Ramos (cell line): ENCODE data around the gene PTCHD1.

Source experiments
- in situ Hi-C: fragments of 300-500 bp; cut with MboI; formaldehyde crosslinking; loops from one replicate; pipeline ENCODE4 v1.14.3; 2022; ENCODE audit warnings: low sequenced_read_pairs; ENCODE audit not compliant: unreplicated experiment

Gene PTCHD1

GRCh38 chrX:23390979-23391378, 56.3 kb downstream of the PTCHD1 start:
- in situ Hi-C loops = no loop called here

DNA sequence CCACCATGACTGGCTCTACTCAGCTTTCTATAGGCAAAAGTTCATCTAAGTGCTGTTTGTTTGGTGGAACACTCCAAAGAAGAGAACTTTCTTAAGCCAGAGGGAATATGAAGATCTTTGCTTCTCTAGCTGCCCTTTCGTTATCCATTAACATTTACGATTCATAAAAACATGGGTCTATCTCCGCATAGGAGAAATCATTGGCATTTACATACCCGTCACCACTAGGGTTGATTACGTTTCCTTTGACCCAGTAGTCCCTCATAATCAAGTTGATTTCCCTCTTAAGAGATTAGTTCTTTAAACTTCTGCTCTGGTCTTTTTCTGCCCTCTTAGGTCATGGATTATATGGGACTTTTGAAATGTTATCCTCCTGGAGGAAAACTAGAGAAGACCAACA, 57.5 kb downstream of the PTCHD1 start:
- in situ Hi-C loops = no loop called here

DNA sequence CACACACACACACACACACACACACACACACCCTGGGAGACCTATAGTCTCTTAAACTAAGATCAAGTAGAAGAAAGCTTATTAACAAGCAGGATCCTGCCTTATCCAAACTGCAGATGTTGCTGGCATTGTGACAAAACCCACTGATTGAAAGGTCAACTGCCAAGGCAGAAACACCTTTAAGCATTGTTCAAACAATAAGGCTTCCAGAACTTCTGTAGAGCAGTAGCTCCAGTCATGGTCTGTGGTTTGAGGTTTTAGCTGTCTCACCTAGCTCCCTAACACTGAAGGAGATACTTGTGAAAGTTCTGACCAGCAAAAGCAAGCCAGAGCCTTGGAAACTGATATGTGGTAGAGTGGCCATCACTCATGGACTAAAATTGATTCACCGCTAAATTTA, 59.8 kb downstream of the PTCHD1 start:
- in situ Hi-C loops = no loop called here

DNA sequence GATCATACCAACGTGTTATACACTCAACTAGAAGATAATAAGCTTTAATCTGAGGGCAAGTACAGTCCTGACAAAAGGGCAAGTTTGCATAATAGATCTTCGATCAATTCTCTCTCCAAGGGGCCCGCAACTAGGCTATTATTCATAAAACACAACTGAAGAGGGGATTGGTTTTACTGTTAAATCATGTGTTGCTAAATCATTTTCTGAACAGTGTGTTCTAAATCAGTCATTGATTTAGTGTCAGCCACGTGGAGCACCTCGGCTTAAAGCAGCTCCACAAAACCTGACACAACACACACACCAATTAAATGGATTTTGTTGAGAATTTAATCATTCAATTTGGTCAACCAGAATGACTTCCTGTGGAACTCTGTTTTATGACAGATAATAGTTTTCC, 61.6 kb downstream of the PTCHD1 start:
- in situ Hi-C loops = no loop called here

DNA sequence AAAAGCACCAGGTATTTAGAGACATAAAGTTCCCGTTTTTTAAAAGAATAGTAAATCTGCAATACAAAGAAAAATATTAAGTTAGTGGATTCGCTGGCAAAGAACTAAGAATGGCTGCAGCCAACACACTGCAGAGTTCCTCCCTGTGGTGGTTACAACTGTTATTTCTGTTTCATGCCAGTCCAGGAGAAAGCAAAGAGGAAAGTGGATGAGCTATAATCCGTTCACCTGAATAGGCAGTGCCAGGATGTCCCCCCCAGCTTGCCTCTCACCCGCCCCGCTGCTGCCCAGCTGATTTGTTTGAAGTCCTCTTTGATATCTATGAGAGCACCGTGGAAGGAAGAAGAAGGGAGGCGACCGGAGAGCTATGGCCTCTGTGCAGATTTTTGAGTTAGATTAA, 63.9 kb downstream of the PTCHD1 start:
- in situ Hi-C loops = no loop called here

DNA sequence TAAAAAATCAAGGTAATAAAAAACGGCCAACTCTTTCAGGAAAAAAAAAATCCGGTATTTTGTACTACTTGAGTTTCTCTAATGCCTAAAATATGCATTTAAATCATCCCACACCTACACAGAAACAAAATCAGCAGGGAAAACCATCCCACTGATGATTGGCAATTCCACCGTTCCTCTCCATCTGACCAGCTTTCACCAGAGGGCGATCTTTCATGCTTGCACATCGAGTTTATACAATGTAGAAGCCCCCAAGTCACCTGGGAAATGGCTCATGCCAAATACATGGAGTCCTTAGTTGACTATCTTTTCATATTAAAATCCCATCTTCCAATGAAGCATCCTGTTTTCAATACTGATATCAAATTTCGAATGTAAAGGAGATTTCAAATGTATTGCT, 69.2 kb downstream of the PTCHD1 start:
- in situ Hi-C loops = no loop called here

DNA sequence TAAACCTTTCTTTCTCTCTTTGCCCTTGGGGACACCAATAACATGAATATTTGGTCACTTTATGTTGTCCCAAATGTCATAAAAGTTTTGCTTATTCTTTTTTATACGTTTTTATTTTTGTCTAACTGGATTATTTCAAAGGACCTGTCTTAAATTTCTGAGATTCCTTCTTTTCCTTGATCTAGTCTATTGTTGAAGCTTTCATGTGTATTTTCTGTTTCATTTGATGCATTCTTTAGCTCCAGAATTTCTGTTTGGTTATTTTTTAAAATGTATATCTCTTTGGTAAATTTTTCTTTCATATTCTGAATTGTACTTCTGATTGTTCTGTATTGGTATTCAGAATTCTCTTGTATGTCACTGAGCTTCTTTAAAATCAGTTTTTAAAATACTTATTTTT, 88.3 kb downstream of the PTCHD1 start:
- in situ Hi-C loops = no loop called here

GRCh38 chrX:23434356-23434884, 99.8 kb downstream of the PTCHD1 start:
- in situ Hi-C loops = no loop called here

GRCh38 chrX:23435108-23435507, 100.5 kb downstream of the PTCHD1 start:
- in situ Hi-C loops = no loop called here

DNA sequence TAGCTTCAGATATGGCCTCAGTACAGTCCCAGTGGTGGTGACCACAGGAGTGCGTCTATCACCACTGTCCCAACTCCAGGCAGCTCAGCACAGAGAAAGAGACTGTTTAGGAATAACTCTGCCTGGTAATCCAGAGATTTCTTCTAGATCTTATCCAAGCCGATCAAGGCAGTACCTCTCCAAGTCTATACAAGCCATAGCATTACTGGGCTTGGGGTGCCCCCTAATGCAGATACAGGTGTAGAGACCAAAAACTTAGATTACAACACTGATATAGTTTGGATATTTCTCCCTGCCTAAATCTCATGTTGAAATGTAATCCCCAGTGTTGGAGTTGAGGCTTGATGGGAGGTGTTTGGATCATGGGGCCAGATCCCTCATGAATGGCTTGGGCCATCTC, 100.9 kb downstream of the PTCHD1 start:
- in situ Hi-C loops = no loop called here

DNA sequence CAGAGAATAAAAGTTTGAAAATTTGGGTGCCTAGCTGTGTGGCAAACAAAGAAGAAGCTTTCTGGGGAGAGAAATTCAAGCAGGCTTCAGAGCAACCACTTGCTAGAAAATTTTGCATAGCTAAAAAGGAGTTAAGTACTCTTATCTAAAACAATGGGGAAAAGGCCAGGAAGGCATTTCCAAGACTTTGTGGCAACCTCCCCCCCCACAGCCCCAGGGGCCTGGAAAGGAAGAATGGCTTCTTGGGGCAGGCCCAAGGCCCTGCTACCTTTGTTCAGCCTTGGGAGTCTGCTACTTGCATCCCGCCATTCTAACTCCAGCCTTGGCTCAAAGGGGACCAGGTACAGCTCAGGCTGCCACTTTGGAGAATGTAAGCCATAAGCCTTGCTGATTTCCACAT, 102.2 kb downstream of the PTCHD1 start:
- in situ Hi-C loops = no loop called here

DNA sequence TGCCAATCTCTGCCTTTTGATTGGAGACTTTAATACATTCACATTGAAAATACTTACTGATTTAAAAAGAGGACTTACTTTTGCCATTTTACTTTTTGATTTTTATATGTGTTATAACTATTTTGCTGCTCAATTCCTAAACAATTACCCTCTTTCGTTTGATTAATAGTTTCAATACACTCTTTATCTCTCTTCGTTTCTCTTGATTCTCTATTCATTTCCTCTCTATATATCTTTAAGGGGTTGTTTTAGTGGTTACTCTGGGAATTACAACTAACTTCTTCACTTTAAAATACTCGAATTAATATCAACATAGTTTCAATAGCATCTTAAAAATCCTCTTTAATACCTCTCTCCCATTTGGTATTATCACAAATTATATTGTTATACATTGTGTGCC, 116.6 kb downstream of the PTCHD1 start:
- in situ Hi-C loops = no loop called here
